DMS114 treated with DMSO at 0.1 percent for 48 hours (cell line): ENCODE measurements around the gene PRKCA.

Experiments
- DNase-seq: peaks from one replicate; lab custom pipeline; 2025; ENCODE audit not compliant: unreplicated experiment; lab: John Stamatoyannopoulos, UW

PRKCA gene

GRCh38 chr17:66411520-66411919 lies 109.1 kb downstream of the PRKCA start:
- no peak for DNase-seq

DNA sequence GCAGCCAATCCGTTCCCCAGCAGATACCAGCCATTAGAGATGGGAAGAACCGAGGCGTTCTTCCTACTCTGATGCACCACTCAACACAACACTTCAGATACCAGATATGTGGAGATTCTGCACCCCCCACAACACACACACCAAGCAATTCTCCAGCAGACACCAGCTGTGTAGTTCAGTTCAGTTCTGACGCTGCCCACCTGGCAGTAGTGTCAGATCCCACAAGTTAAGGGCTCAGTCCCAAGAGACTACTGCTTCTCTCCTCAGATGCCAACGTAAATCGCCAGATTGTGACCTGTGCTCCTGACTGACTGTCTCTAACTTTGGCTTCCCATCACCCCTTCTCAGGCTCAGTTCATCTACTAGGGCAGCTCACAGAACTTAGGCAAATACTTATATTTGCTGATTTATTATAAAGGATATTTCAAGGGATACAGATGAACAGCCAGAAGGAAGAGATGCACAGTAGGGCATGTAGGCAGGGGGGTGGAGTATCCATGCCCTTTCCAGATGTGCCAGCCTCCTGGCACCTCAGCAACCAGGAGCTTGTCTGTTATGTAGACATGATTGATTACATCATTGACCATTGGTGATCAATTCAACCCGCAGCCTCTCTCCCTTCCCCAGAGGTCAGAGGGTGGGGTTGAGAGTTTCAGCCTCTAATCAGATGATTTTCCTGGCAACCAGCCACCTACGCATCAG lies 110.6 kb downstream of the PRKCA start:
- DNase-seq = no peak

GRCh38 chr17:66413559-66414520 lies 111.4 kb downstream of the PRKCA start:
- DNase-seq = no peak

DNA sequence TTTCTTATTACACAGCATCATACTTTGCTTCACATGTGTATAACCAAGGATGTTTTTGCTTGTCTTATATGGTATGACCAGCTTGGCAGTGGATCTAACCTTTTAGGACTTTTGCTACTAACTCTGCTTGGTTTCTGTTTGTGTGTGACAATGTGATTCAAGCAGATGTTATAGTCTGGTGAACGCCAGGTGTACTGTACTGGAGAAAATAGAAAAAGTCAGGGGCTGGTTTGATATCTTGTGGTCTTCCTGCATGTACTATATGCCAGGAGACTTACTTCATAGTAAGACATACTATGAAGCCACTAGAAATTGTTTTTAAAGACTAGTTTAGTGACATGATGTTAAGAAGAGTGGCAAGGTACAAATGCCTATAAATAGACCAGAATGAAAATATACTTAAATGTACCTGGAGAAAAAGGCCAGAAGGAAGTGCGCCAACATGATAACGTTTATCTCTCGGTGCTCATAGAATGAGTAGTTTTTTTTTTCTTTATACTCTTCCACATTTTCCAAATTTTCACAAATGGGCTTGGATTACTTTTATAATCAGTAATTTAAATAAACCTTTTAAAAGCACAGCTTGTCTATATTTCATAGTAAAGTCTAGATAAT lies 112.3 kb downstream of the PRKCA start:
- no peak for DNase-seq

DNA sequence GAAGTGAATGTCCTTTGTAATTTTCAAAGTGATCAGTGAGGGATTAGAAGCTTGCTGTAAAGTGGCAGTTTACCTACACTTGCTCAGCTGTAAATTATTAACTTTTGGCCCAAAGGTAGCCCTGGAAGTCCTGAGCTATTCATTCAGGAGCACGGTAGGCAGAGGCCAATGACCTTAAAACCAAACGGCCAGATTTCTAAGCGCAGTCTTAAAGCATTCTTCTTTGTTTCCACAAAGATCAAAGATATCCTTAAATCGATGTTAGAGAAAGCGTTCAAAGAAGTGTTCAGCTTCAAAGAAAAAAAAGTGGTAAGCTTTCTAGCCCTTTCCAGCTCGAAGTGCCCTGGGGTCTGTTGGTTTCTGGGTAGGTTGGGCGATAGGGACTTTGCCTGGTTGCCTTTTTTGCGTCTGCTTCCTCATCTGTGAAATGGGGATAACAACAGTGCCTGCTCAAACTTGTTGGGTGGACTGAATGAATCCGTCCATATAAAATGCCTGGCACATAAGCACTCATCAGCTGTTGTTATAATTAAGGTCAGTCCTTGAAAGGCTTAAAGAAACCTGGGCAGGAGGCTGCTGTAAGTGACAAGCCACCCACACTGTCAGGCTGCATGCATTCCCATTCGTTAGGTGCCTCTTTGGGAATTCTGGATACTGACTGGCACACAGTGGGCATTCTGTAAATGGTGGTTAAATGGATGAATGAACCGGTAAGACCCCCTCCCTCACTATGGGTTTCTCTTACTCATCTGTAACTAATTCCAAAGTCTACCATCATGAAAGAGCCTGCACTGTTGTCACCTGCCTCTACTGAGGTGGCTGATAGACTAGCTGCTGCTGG lies 113.2 kb downstream of the PRKCA start:
- no peak for DNase-seq

DNA sequence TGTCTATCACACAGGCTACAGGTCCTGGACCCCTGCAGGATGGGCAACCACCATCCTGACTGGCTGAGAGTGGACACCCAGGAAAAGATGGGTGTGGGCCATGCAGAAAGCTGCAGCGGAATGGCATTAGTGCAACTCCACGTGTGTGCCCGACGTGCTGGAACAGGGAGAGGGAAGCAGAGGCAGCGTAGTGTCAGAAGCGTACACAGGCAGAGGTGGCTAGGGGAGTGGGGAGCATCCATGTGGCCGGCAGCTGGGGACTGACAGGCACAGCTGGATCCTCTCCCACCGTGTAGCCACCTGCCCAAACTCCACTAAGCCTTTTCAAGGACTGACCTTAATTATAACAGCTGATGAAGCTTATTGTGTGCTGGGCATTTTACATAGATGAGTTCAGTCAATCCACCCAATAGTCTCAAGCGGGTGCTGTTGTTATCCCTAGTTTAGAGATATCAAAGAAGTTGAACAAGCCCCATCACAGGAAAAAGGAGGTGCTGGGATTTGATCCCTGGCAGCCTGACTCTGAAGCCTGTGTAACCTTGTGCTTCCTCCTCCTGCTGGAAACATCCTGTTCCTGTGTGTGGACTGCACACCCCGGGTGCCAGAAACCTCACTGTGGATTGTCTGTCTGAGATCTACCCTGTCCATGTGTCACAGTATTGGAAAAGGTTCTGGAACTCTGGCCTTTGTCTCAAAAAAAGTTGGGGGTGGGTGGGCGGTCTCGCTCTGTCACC lies 114.0 kb downstream of the PRKCA start:
- DNase-seq = no peak

GRCh38 chr17:66417300-66417719 lies 114.9 kb downstream of the PRKCA start:
- DNase-seq = no peak

- no peak for DNase-seq
Measured at GRCh38 chr17:66420961-66421371, 118.6 kb downstream of the PRKCA start.

GRCh38 chr17:66422186-66422585 lies 119.8 kb downstream of the PRKCA start:
- DNase-seq = no peak

DNA sequence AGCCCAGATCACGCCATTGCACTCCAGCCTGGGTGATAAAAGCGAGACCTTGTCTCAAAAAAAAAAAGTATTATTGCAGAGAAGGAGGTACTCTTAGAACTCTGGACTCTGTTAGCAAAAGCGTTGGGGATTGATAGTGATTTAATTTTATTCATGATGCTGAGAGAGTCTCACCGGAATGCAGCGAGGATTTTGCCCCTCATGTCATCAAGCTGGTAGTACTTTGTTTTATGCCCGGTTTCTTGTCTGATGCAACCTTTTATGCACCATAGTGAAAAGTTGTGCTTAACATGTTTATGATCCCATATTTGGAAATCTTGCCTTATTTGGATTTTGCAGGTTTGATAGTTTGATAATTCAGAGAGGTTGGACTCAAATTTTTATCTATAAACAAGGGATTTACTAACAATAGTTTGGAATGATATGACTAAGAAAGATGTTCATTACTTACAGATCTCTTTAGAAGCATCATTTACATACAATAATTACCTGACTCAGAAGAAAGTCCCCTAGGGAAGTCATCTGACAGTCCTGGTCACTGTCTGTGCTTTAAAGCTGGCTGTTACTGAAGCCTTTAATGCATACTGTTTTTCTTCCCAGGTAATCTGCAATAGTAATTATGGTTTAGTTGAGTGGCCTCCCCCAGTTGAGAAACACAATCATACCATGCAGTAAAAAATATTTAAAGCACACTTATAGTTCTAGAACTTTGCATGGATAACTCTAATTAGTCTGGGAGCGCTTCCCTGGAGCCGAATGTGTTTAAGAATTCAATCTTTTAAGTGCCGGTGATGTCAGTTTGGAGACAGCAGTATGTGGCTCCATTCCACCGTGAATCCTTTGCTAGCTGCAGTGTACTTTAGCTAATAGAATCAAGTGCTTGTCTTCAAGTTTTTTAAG lies 120.9 kb downstream of the PRKCA start:
- DNase-seq = no peak

DNA sequence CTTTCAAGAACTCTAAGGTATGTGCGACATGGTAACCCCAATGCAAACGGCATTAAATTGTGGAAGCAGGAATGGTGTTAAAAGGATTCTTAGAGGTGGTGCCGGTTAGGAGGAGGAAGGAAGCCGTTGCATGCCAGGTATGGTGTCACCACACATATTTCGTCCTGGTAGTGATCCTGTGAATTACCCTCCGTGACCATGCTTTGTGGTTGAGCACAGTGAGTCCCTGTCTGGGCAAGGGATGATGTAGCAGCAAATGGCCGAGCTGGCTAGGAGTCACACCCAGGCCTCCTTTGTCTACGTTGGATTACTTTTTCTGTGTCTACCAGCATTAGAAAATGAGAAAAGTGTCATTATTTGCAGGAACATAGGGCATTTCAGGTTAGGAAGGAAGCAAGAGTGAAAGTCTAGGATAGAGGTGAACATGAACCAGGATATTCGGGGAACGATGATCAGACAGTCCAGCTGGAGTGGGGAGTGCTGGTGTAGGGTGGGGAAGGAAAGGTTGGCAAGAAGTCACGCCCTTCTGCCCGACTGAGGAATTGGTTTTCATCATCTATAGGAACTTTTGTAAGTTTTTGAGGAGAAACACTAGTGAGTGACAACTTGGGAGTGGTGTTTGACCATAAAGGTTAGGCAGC lies 123.5 kb downstream of the PRKCA start:
- DNase-seq = no peak

- DNase-seq = no peak
Measured at GRCh38 chr17:66426397-66427033, 124.1 kb downstream of the PRKCA start.

GRCh38 chr17:66427134-66427533 lies 124.7 kb downstream of the PRKCA start:
- no peak for DNase-seq

GRCh38 chr17:66429680-66430079 lies 127.3 kb downstream of the PRKCA start:
- no peak for DNase-seq

DNA sequence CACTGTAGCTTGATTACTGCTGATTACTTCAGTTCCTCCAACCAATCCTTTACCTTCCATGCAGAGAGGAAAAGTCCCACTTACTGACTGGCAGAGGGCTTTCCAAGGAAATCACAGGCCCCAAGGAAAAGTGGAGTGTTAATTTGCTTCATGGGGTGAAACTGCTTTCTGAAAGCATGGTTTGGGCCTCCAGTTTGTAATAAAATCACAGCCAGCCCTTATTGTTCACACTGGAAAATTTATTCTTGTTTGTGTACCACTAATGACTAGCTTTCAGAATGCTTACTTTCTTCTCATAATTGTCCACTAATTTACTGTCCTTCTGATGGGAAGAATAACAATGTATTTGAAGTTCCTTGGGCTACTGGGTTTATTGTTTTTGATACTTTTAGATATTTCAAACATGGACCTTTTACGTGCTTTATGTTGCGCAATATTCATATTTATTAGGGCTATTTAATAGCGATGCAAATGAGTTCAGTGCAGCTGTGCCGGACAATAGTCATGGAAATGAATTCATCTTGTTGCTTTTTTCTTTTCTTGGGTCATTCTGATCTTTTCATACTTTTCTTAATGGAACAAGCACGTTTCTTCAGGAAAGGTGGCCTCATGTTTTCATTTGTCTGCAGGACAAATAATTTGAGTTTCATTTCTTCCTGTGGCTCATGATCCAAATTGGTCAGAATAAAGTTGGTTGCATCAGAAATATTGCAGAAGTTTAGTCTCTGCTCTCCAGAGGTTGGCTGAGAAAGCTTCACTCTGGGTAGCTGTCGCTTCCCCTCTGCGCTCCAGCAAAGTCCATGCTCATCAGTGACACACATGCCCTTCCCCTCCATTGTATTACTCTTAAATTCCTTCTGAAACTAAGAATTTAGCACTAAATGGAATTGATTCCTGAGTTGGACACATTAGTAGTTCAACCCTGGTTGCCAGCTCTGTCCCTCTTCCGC lies 128.7 kb downstream of the PRKCA start:
- no peak for DNase-seq

GRCh38 chr17:66431910-66432309 lies 129.5 kb downstream of the PRKCA start:
- DNase-seq = no peak

- no peak for DNase-seq
Measured at GRCh38 chr17:66432411-66432957, 130.1 kb downstream of the PRKCA start.
